ENCODE results near the gene GPD1L. TPM values are rescaled to one million over a fixed set of nuclear protein-coding genes. Genes with fewer than 3 reads are reported as not detected.

Gene GPD1L
- polyA plus RNA-seq, 1 donor from 2014 or later, result 18.2 TPM

DNA sequence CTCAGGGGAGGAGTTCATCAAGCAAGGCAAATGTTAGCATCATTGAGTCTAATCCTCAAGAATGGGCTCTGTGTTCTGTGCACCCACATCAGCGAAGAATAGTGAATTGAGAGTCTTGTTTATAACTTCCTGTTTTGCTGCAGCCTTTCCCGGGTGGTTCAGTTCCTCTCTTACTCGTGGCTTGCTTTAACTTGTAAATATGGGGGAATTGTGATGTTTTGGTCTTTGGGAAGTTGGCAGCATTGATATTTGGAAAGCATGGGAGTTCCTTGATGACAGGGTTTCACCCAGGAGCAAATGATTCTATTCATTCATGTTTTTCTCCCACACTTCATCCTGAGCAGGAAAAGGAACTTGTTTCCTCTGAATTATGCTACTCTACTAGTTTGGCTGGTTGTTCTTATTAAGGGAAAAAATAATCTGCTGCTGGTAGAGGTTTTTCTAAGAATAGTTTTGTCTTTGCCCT is 40.4 kb downstream of the GPD1L start:
- no peak overlapping the region for H3K4me3 ChIP-seq (ENCODE audit: low read length)
- no peaks in the 10 kb centered on the region for H3K9me2 ChIP-seq (ENCODE audit: insufficient read depth, low read length)
- H3K79me2 ChIP-seq (replicated peaks; ENCODE audit: insufficient read depth, low read length), result no peaks in the 10 kb centered on the region
- no peaks in the 10 kb centered on the region for H3F3A ChIP-seq (ENCODE audit: insufficient read depth, low read length, poor library complexity, severe bottlenecking)
- H3K27ac ChIP-seq (ENCODE audit: low read length), result no peak overlapping the region
- no peak overlapping the region for H3K9ac ChIP-seq (ENCODE audit: low read length)
- no peaks in the 10 kb centered on the region for H4K20me1 ChIP-seq (ENCODE audit: insufficient read depth)
- H3K4me2 ChIP-seq (ENCODE audit: low read length), result no peak overlapping the region
- TF ChIP-seq TAF1 (IDR thresholded peaks at IDR 0.05; ENCODE audit: low read depth), result no peak
- no peak for TF ChIP-seq EZH2 (IDR thresholded peaks at IDR 0.05; ENCODE audit: borderline replicate concordance, insufficient read depth, low read length, poor library complexity, severe bottlenecking)
- TF ChIP-seq, protein P1, sequence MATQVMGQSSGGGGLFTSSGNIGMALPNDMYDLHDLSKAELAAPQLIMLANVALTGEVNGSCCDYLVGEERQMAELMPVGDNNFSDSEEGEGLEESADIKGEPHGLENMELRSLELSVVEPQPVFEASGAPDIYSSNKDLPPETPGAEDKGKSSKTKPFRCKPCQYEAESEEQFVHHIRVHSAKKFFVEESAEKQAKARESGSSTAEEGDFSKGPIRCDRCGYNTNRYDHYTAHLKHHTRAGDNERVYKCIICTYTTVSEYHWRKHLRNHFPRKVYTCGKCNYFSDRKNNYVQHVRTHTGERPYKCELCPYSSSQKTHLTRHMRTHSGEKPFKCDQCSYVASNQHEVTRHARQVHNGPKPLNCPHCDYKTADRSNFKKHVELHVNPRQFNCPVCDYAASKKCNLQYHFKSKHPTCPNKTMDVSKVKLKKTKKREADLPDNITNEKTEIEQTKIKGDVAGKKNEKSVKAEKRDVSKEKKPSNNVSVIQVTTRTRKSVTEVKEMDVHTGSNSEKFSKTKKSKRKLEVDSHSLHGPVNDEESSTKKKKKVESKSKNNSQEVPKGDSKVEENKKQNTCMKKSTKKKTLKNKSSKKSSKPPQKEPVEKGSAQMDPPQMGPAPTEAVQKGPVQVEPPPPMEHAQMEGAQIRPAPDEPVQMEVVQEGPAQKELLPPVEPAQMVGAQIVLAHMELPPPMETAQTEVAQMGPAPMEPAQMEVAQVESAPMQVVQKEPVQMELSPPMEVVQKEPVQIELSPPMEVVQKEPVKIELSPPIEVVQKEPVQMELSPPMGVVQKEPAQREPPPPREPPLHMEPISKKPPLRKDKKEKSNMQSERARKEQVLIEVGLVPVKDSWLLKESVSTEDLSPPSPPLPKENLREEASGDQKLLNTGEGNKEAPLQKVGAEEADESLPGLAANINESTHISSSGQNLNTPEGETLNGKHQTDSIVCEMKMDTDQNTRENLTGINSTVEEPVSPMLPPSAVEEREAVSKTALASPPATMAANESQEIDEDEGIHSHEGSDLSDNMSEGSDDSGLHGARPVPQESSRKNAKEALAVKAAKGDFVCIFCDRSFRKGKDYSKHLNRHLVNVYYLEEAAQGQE (IDR thresholded peaks at IDR 0.05; ENCODE audit: borderline replicate concordance), result no peak
- no peak for TF ChIP-seq RAD21 (conservative IDR thresholded peaks at IDR 0.05)
- TF ChIP-seq POLR2AphosphoS5 (IDR thresholded peaks at IDR 0.05), result no peak
- no peak for TF ChIP-seq EP300 (conservative IDR thresholded peaks at IDR 0.05; ENCODE audit: poor library complexity, severe bottlenecking)
- TF ChIP-seq, protein P2, sequence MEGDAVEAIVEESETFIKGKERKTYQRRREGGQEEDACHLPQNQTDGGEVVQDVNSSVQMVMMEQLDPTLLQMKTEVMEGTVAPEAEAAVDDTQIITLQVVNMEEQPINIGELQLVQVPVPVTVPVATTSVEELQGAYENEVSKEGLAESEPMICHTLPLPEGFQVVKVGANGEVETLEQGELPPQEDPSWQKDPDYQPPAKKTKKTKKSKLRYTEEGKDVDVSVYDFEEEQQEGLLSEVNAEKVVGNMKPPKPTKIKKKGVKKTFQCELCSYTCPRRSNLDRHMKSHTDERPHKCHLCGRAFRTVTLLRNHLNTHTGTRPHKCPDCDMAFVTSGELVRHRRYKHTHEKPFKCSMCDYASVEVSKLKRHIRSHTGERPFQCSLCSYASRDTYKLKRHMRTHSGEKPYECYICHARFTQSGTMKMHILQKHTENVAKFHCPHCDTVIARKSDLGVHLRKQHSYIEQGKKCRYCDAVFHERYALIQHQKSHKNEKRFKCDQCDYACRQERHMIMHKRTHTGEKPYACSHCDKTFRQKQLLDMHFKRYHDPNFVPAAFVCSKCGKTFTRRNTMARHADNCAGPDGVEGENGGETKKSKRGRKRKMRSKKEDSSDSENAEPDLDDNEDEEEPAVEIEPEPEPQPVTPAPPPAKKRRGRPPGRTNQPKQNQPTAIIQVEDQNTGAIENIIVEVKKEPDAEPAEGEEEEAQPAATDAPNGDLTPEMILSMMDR (IDR thresholded peaks at IDR 0.05; ENCODE audit: poor library complexity, severe bottlenecking), result no peak
- no peak for TF ChIP-seq SMC3 (conservative IDR thresholded peaks at IDR 0.05; ENCODE audit: poor library complexity)
- TF ChIP-seq MXI1 (conservative IDR thresholded peaks at IDR 0.05; ENCODE audit: poor library complexity, severe bottlenecking), result no peak
- H3K27me3 ChIP-seq (ENCODE audit: insufficient read depth, low read depth, low read length), result no peaks in the 10 kb centered on the region
- H3K9me3 ChIP-seq (ENCODE audit: low read length), result no peaks in the 10 kb centered on the region
- H2AFZ ChIP-seq (ENCODE audit: low read depth, low read length), result no peak overlapping the region
- no peaks in the 10 kb centered on the region for H3K36me3 ChIP-seq (ENCODE audit: insufficient read depth, low read length)

DNA sequence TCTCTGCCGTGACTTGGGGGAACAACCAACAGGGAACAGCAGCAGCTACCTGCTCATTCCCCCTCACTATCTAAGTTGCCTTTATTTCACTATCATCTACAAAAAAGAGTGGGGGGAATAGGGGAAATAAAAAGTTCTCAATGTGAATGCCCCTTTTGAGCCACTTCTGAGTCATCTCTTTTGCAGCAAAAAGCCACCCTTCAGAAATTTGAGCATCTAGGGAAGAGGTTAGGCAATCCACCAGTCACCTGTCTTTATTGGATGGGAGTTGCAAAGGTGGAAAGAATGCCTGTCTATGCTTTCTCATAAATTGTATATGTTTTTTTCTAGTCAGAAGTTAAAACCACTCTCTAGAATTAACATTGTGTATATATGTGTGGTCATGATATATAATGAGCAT is 41.1 kb downstream of the GPD1L start:
- H3K4me2 ChIP-seq (ENCODE audit: low read length), result no peak overlapping the region
- H3K27me3 ChIP-seq (ENCODE audit: insufficient read depth, low read depth, low read length), result no peaks in the 10 kb centered on the region
- no peak overlapping the region for H3K9ac ChIP-seq (ENCODE audit: low read length)
- H3K9me2 ChIP-seq (ENCODE audit: insufficient read depth, low read length), result no peaks in the 10 kb centered on the region
- H3K4me3 ChIP-seq (ENCODE audit: low read length), result no peak overlapping the region
- no peaks in the 10 kb centered on the region for H3K36me3 ChIP-seq (ENCODE audit: insufficient read depth, low read length)
- no peak overlapping the region for H2AFZ ChIP-seq (ENCODE audit: low read depth, low read length)
- H3K79me2 ChIP-seq (replicated peaks; ENCODE audit: insufficient read depth, low read length), result no peaks in the 10 kb centered on the region
- TF ChIP-seq POLR2AphosphoS5 (IDR thresholded peaks at IDR 0.05) (no peak), EZH2 (IDR thresholded peaks at IDR 0.05; ENCODE audit: borderline replicate concordance, insufficient read depth, low read length, poor library complexity, severe bottlenecking) (no peak), EP300 (conservative IDR thresholded peaks at IDR 0.05; ENCODE audit: poor library complexity, severe bottlenecking) (no peak), MXI1 (conservative IDR thresholded peaks at IDR 0.05; ENCODE audit: poor library complexity, severe bottlenecking) (no peak), RAD21 (conservative IDR thresholded peaks at IDR 0.05) (no peak)
- TF ChIP-seq, protein P1 (IDR thresholded peaks at IDR 0.05; ENCODE audit: borderline replicate concordance), result no peak
- TF ChIP-seq, protein P2 (IDR thresholded peaks at IDR 0.05; ENCODE audit: poor library complexity, severe bottlenecking), result no peak
- no peaks in the 10 kb centered on the region for H3K9me3 ChIP-seq (ENCODE audit: low read length)
- no peaks in the 10 kb centered on the region for H3F3A ChIP-seq (ENCODE audit: insufficient read depth, low read length, poor library complexity, severe bottlenecking)
- H3K27ac ChIP-seq (ENCODE audit: low read length), result no peak overlapping the region
- no peaks in the 10 kb centered on the region for H4K20me1 ChIP-seq (ENCODE audit: insufficient read depth)
